Activated T-cell treated with anti-CD3 and anti-CD28 coated beads, Interleukin-2, amount 50 U/mL, for 72 hours (primary cell): ENCODE data around the gene LRRC31. TPM values are rescaled to one million over a fixed set of nuclear protein-coding genes. Genes with fewer than 3 reads are reported as not detected.

Source experiments
- ATAC-seq, 2 donors: fragments of 150-1000 bp; cut with Tn5 transposase; replicated peaks in 1 of 2; 2 replicates each; pipeline ENCODE4 v1.10.0; 2021; ENCODE audit warnings: moderate library complexity in 2 of 2, mild to moderate bottlenecking in 1 of 2
- DNase-seq, 2 donors: peaks; one replicate each; pipeline ENCODE4 v3.0.0; 2021 to 2022; ENCODE audit warnings: mixed read lengths in 1 of 2
- H3K27ac Mint-ChIP-seq: one replicate; pipeline ENCODE4 v1.8.0; 2022; ENCODE audit warnings: mild to moderate bottlenecking, moderate library complexity, mixed read lengths
- H3K27me3 Mint-ChIP-seq: one replicate; pipeline ENCODE4 v1.8.0; 2022; ENCODE audit warnings: low read depth, mixed read lengths
- H3K36me3 Mint-ChIP-seq, 2 donors: one replicate each; pipeline ENCODE4 v1.8.0; 2022; ENCODE audit warnings: mixed read lengths in 2 of 2, mild to moderate bottlenecking in 1 of 2; ENCODE audit not compliant: insufficient read depth in 2 of 2
- H3K4me1 Mint-ChIP-seq: one replicate; pipeline ENCODE4 v1.8.0; 2022; ENCODE audit warnings: low read depth, mixed read lengths
- H3K4me3 Mint-ChIP-seq, 2 donors: one replicate each; pipeline ENCODE4 v1.8.0; 2022; ENCODE audit warnings: mild to moderate bottlenecking in 2 of 2, mixed read lengths in 2 of 2, moderate library complexity in 2 of 2
- H3K9me3 Mint-ChIP-seq, 2 donors: one replicate each; pipeline ENCODE4 v1.8.0; 2022; ENCODE audit warnings: mixed read lengths in 2 of 2
- total RNA-seq, 2 donors: library from RNA; stranded (reverse); gene quantifications; one replicate each; pipeline ENCODE4 v1.2.3, GENCODE V29; 2022

Gene LRRC31
- total RNA-seq, 2 donors from 2014 or later: not detected

DNA sequence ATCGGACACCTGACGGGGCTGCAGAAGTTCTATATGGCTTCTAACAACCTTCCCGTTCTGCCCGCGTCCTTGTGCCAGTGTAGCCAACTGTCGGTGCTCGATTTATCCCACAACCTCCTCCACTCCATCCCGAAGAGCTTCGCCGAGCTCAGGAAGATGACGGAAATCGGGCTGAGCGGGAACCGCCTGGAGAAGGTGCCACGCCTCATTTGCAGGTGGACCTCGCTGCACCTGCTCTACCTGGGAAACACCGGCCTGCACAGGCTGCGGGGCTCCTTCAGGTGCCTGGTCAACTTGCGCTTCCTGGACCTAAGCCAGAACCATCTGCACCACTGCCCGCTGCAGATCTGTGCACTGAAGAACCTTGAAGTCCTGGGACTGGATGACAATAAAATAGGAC, 47.2 kb downstream of the LRRC31 start:
- Mint-ChIP-seq H3K27me3 (peaks cover 11% of the 10 kb centered on the region), H3K27ac (no peak overlapping the region), H3K4me3 (no peak overlapping the region), H3K4me1 (no peaks in the 10 kb centered on the region), H3K9me3 (no peaks in the 10 kb centered on the region), H3K36me3 (no peaks in the 10 kb centered on the region)
- no peak for ATAC-seq
- no peak for DNase-seq

DNA sequence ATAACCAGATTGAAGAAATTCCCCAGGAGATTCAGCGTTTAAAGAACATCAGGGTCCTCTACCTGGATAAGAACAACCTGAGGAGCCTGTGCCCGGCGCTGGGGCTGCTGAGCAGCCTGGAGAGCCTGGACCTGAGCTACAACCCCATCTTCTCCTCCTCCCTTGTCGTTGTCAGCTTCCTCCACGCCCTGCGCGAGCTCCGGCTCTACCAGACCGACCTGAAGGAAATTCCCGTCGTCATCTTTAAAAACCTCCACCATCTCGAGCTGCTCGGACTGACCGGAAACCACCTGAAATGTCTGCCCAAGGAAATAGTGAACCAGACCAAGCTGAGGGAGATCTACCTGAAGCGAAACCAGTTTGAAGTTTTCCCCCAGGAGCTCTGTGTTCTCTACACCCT, 47.6 kb downstream of the LRRC31 start:
- no peak overlapping the region for H3K27ac Mint-ChIP-seq
- no peaks in the 10 kb centered on the region for H3K9me3 Mint-ChIP-seq
- H3K4me3 Mint-ChIP-seq: no peak overlapping the region
- no peak for DNase-seq
- H3K4me1 Mint-ChIP-seq: no peaks in the 10 kb centered on the region
- peaks cover 14% of the 10 kb centered on the region for H3K27me3 Mint-ChIP-seq
- H3K36me3 Mint-ChIP-seq: peaks cover 0 to under 1% of the 10 kb centered on the region in 2 donors
- ATAC-seq: no peak

DNA sequence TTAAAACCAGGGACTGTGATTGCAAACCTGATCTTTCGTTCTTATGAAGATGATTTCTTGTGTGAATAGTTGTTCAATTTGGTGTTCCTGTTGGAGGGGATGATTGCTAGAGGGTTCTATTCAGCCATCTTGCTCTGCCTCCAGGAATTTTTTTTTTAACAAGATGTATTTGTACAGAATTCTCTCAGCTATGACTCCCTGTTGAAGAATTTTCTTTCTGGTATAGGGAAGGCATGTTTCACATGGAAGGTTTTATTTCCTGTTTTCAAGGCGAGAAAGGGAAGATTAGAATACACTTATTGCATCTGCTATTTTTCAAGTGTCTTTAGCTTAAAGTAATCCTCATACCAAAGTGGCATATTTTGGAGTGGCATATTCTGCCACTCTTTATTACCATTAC, 51.4 kb downstream of the LRRC31 start:
- no peak for ATAC-seq
- Mint-ChIP-seq H3K4me3 (no peak overlapping the region), H3K27ac (no peak overlapping the region), H3K4me1 (peaks cover 12% of the 10 kb centered on the region), H3K36me3 (peaks cover 8 to 11% of the 10 kb centered on the region in 2 donors), H3K9me3 (peaks cover 5 to 6% of the 10 kb centered on the region in 2 donors), H3K27me3 (peaks cover 14% of the 10 kb centered on the region)
- no peak for DNase-seq

DNA sequence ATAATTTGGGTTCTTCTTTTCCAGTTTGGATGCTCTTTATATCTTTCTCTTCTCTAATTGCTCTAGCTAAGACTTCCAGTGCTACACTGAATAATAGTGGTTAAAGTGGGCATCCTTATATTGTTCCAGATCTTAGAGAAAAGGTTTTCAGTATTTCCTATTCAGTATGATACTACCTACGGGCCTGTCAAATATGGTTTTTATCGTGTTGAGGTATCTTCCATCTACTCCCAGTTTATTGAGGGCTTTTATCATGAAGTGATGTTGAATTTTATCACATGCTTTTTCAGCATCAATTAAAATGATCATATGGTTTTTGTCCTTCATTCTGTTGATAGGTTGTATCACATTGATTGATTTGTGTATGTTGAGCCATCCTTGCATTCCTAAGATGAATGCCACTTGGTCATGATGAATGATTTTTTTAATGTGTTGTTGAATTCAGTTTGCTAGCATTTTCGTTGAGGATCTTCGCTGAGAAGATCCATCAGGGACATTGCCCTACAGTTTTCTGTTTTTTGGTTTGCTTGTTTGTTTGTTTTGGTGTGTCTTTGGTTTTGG, 54.1 kb downstream of the LRRC31 start:
- H3K36me3 Mint-ChIP-seq: peaks cover 8 to 11% of the 10 kb centered on the region in 2 donors
- no peak overlapping the region for H3K27ac Mint-ChIP-seq
- no peak overlapping the region for H3K4me3 Mint-ChIP-seq
- H3K9me3 Mint-ChIP-seq: peaks cover 5 to 6% of the 10 kb centered on the region in 2 donors
- DNase-seq (no peak), ATAC-seq (no peak)
- peaks cover 14% of the 10 kb centered on the region for H3K27me3 Mint-ChIP-seq
- H3K4me1 Mint-ChIP-seq: peaks cover 27% of the 10 kb centered on the region

DNA sequence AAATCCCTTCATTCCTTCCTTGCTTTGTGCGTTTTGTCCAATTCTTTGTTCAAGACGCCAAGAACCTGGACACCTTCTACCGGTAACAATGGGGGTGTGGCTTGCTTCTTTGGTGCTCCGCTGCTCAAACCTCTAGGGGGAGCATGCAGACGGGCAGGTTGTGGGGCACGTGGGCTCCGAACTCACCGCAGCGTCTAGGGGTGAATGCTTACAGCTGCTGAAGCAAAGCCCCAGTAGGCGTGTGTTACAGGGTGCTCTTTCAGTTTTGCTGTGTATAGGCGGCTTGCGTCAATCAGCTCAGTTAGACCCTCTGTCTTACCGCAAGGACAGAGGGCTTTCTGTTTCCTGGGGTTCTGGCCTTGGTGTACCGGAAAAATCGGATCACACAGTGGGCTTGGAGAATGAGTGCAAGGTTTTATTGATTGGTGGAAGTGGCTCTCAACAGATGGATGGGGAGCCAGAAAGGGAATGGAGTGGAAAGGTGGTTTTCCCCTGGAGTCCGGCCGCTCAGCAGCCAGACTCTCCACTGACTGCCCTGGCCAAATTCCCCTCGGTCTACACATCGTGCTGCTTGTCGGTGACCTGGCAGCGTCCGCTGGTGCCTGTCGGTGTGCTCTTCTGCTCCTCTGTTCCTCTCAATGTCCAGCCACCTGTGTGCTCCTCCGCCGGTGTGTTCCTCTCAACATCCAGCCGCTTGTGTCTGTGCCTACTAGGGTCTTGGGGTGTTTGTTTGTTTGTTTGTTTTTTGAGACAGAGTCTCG, 55.8 kb downstream of the LRRC31 start:
- Mint-ChIP-seq H3K9me3 (peaks cover 5 to 6% of the 10 kb centered on the region in 2 donors), H3K4me1 (peaks cover 27% of the 10 kb centered on the region), H3K27ac (peak overlapping the region; percentile 72), H3K36me3 (peaks cover 8 to 11% of the 10 kb centered on the region in 2 donors), H3K27me3 (peaks cover 14% of the 10 kb centered on the region), H3K4me3 (peak overlapping the region; percentile 90 to 91)
- peak; percentile 83 for ATAC-seq
- peak; percentile 82 to 88 for DNase-seq

DNA sequence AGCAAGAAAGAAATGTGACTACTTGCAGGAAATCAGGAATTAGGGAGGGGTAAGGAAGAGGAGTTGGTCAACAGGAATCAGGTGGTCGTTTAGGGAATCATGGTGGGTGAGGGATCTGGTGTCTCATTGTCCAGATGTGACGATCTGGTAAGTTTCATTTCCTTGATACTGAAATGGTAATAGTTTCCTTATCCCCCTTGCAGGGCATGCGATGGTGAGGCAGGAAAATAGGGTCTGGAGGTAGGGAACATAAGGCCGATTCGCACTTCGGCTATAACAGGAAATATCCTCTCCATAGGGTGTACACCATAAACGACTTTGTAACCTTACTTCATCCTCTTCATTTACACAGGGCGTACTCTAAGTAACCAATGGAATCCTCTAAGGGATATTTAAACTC, 56.5 kb downstream of the LRRC31 start:
- Mint-ChIP-seq H3K4me3 (peak overlapping the region; percentile 90 to 91), H3K4me1 (peaks cover 27% of the 10 kb centered on the region), H3K27me3 (peaks cover 10% of the 10 kb centered on the region), H3K36me3 (peaks cover 8 to 11% of the 10 kb centered on the region in 2 donors), H3K9me3 (peaks cover 5 to 6% of the 10 kb centered on the region in 2 donors), H3K27ac (peak overlapping the region; percentile 72)
- DNase-seq (no peak), ATAC-seq (no peak)

DNA sequence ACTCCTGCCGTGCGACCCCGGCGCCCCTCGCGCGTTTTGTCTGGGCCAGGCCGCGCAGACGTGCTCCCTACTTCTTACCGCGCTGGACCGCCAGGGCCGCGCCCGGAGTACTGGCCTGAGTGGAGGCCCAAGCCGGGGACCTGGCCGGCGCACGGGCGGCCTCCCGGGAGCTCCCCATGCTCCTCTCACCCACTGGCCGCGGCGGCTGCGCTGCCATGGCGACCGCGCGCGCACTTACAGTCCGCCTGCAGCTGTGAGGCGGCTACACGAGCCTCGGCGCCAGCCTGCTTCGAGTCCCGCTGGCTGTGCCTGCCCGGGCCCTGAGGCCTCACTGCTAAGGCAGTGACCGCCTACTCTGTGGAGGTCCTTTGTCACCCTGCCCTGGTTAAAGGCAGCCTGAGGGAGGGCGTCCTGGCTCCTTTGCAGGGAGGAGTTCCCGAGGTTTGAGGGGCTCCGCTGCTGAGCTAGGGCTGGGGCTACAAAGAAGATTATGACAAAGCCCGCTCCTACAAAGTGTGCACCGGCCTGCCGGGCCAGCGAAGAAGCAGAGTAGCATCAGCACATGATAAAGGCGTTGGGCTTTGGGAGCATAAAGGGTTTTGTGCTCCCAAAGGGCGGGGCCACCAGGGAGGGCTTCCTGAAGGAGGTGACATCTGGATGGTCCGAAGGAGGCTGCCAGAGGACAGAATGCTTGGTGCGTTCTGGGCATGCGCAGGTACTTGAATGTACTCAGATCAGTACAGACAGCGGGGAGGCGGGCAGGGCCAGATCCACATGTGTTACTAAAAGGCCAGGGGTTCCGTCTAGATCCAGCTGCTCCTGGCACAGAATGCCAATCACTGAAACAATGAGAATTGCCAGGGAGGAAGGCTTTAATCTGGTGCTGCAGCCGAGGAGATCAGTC, 57.2 kb downstream of the LRRC31 start, which contains the start of the genes LRRC34 and LRRIQ4:
Gene LRRC34 (minus strand): TSS at position 573 of the 904 bp plus-strand sequence. CDS start 356 bp downstream, at position 217.
Gene LRRIQ4 (plus strand): TSS at position 539 of the 904 bp plus-strand sequence. CDS start 9,052 bp downstream, outside the sequence.
- Mint-ChIP-seq H3K27me3 (peaks cover 3% of the 10 kb centered on the region), H3K27ac (peak within 1 kb of the TSS; percentile 72), H3K36me3 (peaks cover 8 to 11% of the 10 kb centered on the region in 2 donors), H3K4me1 (peaks cover 27% of the 10 kb centered on the region), H3K9me3 (peaks cover 5 to 6% of the 10 kb centered on the region in 2 donors), H3K4me3 (peak within 1 kb of the TSS; percentile 90 to 91)
- DNase-seq: peak; percentile 77 to 84
- ATAC-seq: peak; percentile 75

DNA sequence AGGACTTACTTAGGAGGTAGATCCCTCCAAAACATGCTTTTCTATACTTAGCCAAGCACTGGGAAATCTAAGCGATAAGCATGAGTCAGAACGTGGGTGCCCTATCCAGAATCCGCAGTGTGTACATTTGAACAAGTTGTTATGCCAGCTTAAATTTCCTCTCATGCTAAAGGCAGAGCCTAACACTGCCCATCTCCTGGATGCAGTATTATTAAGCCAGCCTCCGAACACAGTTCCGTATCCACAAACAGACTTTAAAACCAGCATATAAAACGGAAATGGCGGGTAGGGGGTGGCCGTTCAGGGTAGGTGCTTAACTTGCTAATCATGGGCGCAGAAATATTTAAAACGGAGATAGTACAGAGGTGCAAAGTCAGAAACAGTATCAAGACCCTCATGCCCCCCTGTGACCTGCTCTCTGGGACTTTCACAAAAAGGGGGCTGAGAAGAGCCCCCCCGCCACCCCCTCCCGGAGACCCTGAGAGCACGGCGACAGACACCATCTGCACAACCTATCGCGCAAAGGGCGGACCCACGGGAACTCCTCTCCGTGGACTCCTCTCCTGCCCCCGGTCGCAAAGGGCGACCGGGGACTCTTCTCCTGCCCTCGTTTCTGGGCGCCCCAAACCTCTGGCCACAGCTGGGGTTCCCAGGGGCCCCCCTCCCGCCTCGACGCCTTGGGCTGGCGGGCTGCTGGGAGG, 58.0 kb downstream of the LRRC31 start:
- Mint-ChIP-seq H3K9me3 (peaks cover 5 to 6% of the 10 kb centered on the region in 2 donors), H3K27ac (peak overlapping the region; percentile 57), H3K4me3 (peak overlapping the region; percentile 90 to 91), H3K4me1 (peaks cover 27% of the 10 kb centered on the region), H3K36me3 (peaks cover 6 to 10% of the 10 kb centered on the region in 2 donors), H3K27me3 (no peaks in the 10 kb centered on the region)
- DNase-seq: peak in 1 of 2 donors; percentile 12
- peak; percentile 20 to 28 for ATAC-seq

DNA sequence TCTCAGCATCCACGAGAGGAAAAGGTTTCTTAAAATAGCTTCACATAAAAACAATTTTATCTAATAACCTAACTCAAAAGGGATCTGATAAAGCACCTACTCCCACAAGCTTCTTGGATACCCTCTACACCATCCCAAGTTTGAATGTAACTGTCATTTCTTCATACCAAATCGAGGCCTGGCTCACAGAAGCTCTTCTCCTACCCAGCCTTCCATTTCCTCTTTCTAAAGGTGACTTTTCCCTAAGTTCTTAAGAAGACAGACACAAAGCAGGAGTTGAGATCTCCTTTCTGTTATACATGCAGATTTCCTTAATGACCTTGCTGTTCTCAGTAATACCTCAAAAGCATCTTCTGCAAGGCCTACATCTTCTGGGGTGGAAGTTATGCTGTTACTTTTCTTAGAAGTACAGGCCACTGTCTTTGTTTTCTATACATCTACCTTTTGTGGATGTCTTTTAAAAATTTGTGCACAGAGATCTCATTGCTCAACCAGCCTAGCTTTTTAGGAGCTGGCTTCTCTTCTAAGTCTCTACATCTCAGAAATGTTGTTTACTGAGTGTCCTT, 60.4 kb downstream of the LRRC31 start:
- ATAC-seq: no peak
- H3K4me3 Mint-ChIP-seq: no peak overlapping the region
- peaks cover 0 to 4% of the 10 kb centered on the region in 2 donors for H3K36me3 Mint-ChIP-seq
- H3K27me3 Mint-ChIP-seq: no peaks in the 10 kb centered on the region
- H3K27ac Mint-ChIP-seq: no peak overlapping the region
- H3K4me1 Mint-ChIP-seq: peaks cover 25% of the 10 kb centered on the region
- H3K9me3 Mint-ChIP-seq: no peaks in the 10 kb centered on the region
- no peak for DNase-seq

DNA sequence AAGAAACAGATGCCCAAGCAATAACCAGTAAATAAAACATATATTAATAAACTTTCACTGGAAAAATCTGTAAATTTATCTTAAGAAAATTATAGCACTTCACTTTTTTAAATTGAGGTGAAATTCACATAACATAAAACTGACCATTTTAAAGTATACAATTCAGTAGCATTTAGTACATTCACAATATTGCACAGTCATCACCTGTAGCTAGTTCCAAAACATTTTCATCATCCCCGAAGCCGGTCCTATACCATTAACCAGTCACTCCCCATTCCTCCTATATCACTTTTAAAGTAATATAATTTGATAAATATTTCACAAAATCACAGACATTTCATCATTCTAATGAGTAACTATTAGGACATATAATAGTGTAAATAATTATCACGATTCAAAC, 65.1 kb downstream of the LRRC31 start:
- no peak overlapping the region for H3K27ac Mint-ChIP-seq
- DNase-seq: no peak

DNA sequence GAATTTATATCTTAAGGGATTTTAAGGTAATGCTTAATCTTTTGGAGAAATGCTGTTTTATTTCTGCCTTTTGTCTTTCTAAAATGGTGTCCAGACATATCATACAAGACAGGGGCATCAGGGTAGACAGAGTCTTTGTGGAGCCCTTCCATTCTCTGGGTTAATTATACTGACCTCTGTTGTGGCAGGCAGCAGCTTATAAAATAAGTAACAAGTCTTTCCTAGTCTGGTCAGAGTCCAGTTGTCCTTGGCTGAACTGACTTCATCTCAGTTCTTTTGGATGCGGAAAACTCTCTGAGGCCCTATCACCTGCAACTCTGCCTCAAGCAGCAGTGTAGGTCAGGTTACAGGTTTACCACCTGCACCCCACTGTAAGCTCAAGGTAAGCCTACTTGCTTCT, 77.4 kb downstream of the LRRC31 start:
- Mint-ChIP-seq H3K36me3 (peaks cover 0 to 10% of the 10 kb centered on the region in 2 donors), H3K27me3 (no peaks in the 10 kb centered on the region), H3K4me3 (no peak overlapping the region), H3K27ac (no peak overlapping the region), H3K9me3 (no peaks in the 10 kb centered on the region), H3K4me1 (peaks cover 16% of the 10 kb centered on the region)
- ATAC-seq (no peak), DNase-seq (no peak)

More for the DNA sequence above, 65.1 kb downstream of the LRRC31 start:
- Mint-ChIP-seq H3K4me1 (no peaks in the 10 kb centered on the region), H3K4me3 (no peak overlapping the region), H3K9me3 (no peaks in the 10 kb centered on the region), H3K27me3 (no peaks in the 10 kb centered on the region), H3K36me3 (peaks cover 0 to 4% of the 10 kb centered on the region in 2 donors)
- no peak for ATAC-seq
